ENCODE results near the gene P3H4. TPM values are rescaled to one million over a fixed set of nuclear protein-coding genes. Genes with fewer than 3 reads are reported as not detected.
A peak's percentile ranks its signal among the peaks of the same experiment; 100 is the strongest.
"Not testable (repeated sequence)": the region's sequence is repeated elsewhere in the genome, so short reads cannot be mapped to it uniquely, and the experiment has no call there.

Gene P3H4, protein sequence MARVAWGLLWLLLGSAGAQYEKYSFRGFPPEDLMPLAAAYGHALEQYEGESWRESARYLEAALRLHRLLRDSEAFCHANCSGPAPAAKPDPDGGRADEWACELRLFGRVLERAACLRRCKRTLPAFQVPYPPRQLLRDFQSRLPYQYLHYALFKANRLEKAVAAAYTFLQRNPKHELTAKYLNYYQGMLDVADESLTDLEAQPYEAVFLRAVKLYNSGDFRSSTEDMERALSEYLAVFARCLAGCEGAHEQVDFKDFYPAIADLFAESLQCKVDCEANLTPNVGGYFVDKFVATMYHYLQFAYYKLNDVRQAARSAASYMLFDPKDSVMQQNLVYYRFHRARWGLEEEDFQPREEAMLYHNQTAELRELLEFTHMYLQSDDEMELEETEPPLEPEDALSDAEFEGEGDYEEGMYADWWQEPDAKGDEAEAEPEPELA
- 10 to 100 TPM in 1 of 9 donors, 1 to 10 TPM in 8; 2.2 to 10.1 (median 5.3) TPM for total RNA-seq
- polyA plus RNA-seq: 1 to 10 TPM; 4.2 to 9.4 TPM
- long read RNA-seq, donor 1, transcript P3H4-202 (8 exons, 2,601 nt): major isoform, 10 of 19 reads
- long read RNA-seq, donor 1, partial matches to known transcripts: 6 of 19 reads
- long read RNA-seq, donor 1, other reads (novel, unspliced or antisense): 3 of 19 reads
- long read RNA-seq, donor 2, transcript P3H4-202 (8 exons, 2,601 nt): major isoform, 14 of 19 reads
- long read RNA-seq, donor 2, partial matches to known transcripts: 2 of 19 reads
- long read RNA-seq, donor 2, other reads (novel, unspliced or antisense): 3 of 19 reads
- long read RNA-seq, donor 3, transcript P3H4-202 (8 exons, 2,601 nt): major isoform, 17 of 24 reads
- long read RNA-seq, donor 3, partial matches to known transcripts: 5 of 24 reads
- long read RNA-seq, donor 3, other reads (novel, unspliced or antisense): 2 of 24 reads

DNA sequence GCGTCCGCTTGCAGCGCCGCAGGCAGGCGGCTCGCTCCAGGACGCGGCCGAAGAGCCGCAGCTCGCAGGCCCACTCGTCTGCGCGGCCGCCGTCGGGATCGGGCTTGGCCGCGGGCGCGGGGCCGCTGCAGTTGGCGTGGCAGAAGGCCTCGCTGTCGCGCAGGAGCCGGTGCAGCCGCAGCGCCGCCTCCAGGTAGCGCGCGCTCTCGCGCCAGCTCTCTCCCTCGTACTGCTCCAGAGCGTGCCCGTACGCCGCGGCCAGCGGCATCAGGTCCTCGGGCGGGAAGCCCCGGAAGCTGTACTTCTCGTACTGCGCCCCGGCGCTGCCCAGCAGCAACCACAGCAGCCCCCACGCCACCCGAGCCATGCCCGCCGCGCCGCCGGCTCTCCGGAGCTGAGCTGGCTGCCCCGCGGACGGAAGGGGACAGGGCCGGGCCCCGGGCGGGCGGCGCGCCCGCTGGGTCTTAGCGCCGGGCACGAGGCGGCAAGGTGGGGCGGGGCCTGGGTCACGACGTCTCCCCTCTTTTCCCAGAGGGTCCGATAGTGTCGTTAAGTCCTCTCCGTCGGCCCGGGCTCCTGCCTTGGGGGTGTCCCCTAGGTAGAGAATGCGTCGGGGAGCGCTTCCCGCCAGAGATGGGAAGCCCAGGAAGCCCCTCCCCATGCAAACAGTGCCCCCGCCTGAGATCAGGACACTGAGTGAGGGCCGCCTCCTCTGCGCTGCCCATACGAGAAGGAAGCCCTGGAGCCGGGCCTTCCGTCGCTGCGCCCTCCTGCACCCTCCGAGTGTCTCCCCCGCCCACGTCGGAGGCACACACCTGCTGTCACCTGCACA, at the start of gene P3H4:
TSS of gene P3H4 (minus strand) at position 401 of the 832 bp plus-strand sequence. CDS start at position 367, 34 bp downstream.
- peak; percentile 28 to 87 (median 80) for ATAC-seq
- WGBS, 4 donors: 0 to 1% (median 1%) methylated on average over 22 to 96 of the region's 96 CpGs
- peaks cover 0 to 36% (median 18%) of the 10 kb centered on the region in 12 donors for H3K4me1 ChIP-seq
- peak within 1 kb of the TSS in 11 of 12 donors; percentile 42 to 84 (median 68) for H3K27ac ChIP-seq
- DNase-seq: peak; percentile 74 to 87 (median 77)
- H3K36me3 ChIP-seq: peaks cover 0 to 3% (median 0%) of the 10 kb centered on the region in 9 donors
- intact Hi-C loops (cut with DNase I): loop anchor here in 2 of 10 donors (2.0 to 10.0 kb wide), 2 partner anchors 23 to 73 kb away; no protein-coding TSS in a partner anchor
- peaks cover 0 to 9% (median 0%) of the 10 kb centered on the region in 9 donors for H3K27me3 ChIP-seq
- TF ChIP-seq, protein P1, sequence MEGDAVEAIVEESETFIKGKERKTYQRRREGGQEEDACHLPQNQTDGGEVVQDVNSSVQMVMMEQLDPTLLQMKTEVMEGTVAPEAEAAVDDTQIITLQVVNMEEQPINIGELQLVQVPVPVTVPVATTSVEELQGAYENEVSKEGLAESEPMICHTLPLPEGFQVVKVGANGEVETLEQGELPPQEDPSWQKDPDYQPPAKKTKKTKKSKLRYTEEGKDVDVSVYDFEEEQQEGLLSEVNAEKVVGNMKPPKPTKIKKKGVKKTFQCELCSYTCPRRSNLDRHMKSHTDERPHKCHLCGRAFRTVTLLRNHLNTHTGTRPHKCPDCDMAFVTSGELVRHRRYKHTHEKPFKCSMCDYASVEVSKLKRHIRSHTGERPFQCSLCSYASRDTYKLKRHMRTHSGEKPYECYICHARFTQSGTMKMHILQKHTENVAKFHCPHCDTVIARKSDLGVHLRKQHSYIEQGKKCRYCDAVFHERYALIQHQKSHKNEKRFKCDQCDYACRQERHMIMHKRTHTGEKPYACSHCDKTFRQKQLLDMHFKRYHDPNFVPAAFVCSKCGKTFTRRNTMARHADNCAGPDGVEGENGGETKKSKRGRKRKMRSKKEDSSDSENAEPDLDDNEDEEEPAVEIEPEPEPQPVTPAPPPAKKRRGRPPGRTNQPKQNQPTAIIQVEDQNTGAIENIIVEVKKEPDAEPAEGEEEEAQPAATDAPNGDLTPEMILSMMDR (IDR thresholded peaks at IDR 0.05): peak; percentile 42 to 89 (median 72)
- TF ChIP-seq POLR2A (IDR thresholded peaks at IDR 0.05): peak in 1 of 2 donors; percentile 53
- H3K4me3 ChIP-seq: peak within 1 kb of the TSS; percentile 62 to 93 (median 67)
- no peaks in the 10 kb centered on the region for H3K9me3 ChIP-seq

GRCh38 chr17:41860254-41860931, 48.6 kb upstream of the P3H4 start:
- TF ChIP-seq, protein P1 (IDR thresholded peaks at IDR 0.05): no peak
- no peak for TF ChIP-seq POLR2A (IDR thresholded peaks at IDR 0.05)
- no peak overlapping the region for H3K4me3 ChIP-seq
- intact Hi-C loops (cut with DNase I): no loop called here
- 64 to 76% (median 71%) methylated on average over 3 of the region's 3 CpGs for WGBS, 4 donors
- ATAC-seq (no peak), DNase-seq (no peak)
- no peaks in the 10 kb centered on the region for H3K27me3 ChIP-seq
- H3K4me1 ChIP-seq: peaks cover 0 to 49% (median 31%) of the 10 kb centered on the region in 12 donors
- no peaks in the 10 kb centered on the region for H3K9me3 ChIP-seq
- H3K36me3 ChIP-seq: no peaks in the 10 kb centered on the region
- H3K27ac ChIP-seq: no peak overlapping the region

- 92 to 98% (median 95%) methylated on average over 13 to 14 of the region's 14 CpGs for WGBS, 4 donors
- H3K36me3 ChIP-seq: peaks cover 0 to 54% (median 24%) of the 10 kb centered on the region in 9 donors
- DNase-seq; H3K27ac ChIP-seq; H3K27me3 ChIP-seq; intact Hi-C loops (cut with DNase I); H3K9me3 ChIP-seq; H3K4me3 ChIP-seq; ATAC-seq: not testable (repeated sequence)
- peaks cover 0 to 21% (median 7%) of the 10 kb centered on the region in 12 donors for H3K4me1 ChIP-seq
These were observed 39.6 kb upstream of the P3H4 start for GRCh38 chr17:41851382-41851781.
